Activated T-cell treated with anti-CD3 and anti-CD28 coated beads for 4 hours (primary cell): ENCODE data around the gene HES7.

ENCODE experiments used
- DNase-seq: peaks from one replicate; pipeline ENCODE4 v3.0.0-alpha.2; 2020

The HES7 gene

DNA sequence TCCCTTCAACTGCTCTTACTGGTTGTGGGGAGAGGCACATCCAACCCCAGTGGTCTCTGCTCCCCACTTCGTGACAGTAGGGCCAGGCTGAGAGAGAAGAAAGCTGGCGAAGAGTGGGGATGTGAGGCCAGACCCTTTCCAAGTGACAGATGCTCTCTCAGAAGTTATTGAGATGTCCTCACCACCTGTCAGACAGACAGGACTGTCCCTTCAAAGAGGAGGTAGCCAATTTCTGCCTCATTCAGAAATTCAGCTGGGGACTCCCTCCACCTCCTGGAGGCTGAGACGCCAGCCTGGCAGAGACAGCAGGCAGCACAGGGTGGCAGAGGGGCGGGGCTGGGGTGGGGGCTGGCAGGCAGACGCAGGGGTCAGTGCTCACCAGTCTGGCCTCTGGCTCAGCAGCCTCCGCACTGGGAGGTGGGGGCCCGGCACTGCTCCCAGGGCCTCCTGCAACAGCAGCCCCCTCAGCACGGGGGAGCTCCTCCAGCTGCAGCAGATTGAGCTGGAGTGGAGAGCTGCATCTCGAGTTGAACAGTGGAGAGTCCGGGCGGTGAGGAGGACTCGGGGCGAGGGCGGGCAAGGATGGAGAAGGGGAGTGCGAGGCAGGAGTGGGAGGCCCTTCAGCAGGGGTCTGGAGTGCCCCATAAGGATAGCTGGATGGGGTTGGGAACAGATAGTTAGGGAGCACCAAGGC lies 19.1 kb upstream of the HES7 start:
- no peak for DNase-seq

DNA sequence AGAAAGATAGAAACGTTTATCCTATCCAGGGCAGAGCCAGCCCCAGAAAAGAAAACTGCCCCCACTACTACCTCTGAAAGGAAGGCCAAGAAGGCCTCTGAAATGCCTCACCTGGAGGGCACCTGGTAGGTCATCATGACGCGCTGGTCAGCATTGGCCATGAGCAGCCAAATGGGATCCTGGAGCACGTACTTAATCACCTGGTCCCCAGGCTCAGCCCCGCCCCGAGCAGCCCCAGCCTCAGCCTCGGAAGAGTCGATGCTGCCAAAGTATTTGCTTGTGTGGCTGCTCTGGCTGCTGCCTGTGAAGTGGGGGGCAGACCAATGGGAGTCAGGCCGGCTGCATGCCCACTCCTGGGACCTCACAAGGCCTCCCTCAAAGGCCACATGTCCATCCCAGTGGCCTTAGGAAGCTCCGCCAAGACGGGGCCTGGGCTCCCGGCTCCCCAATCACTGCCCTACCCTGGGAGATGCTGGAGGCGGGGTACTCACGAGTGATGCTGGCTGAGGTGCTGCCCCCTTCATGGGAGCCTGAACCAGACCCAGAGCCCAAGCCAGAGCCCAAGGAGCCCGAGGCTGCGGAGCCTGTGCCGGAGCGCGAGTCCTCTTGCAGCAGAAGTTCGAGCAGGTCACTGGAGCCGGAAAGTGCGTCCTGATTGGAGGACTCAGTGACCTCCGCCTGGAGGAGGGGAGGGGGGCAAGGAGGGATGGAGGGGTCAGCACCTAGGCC lies 18.4 kb upstream of the HES7 start:
- no peak for DNase-seq

GRCh38 chr17:8141741-8142140 lies 17.8 kb upstream of the HES7 start:
- no peak for DNase-seq

- no peak for DNase-seq
Measured at GRCh38 chr17:8141045-8141444, 17.1 kb upstream of the HES7 start.

DNA sequence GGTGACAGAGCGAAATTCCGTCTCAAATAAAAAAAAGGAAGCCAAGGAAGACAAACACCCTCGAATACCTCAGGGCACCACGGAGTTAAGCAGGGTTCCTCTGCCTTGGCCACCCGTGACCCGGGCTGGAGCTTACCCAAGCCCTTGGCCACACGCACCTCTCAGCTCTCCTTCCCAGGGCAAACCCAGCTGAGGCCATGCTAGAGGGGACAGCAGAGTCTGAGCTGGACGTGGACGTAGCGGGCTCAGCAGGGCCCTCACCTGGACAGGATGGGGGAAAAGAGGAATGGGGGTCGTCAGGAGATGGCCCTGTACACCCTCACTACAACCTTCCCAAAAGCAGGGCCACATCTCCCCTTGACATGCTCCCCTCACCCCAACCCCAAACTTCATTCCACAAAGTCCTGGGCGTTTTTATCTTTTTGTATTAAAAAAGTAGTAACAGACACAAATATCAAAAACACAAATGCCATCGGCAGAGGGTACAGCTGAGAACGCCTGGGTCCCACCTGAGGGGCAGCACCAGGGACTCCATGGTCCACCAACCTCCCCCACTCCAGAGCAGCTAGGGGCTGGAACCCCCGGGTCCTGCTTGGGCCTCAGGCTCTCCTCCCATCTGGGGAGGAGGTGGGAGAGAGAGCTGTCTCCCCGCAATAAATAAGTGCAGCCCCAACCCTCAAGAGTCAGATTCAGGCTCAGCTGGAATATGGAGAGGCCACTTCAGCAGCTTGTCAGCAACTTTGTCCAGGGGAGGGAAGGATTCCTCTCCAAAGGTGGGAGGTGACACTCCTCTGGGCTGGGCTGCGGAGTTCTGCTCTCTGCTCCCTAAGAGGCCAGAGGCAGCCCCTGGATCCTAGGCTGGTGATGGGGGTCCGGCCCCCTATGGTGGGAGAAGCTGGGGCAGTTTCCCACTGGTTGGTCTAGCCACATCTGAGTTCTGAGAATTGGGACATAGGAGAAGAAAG lies 16.4 kb upstream of the HES7 start:
- no peak for DNase-seq

DNA sequence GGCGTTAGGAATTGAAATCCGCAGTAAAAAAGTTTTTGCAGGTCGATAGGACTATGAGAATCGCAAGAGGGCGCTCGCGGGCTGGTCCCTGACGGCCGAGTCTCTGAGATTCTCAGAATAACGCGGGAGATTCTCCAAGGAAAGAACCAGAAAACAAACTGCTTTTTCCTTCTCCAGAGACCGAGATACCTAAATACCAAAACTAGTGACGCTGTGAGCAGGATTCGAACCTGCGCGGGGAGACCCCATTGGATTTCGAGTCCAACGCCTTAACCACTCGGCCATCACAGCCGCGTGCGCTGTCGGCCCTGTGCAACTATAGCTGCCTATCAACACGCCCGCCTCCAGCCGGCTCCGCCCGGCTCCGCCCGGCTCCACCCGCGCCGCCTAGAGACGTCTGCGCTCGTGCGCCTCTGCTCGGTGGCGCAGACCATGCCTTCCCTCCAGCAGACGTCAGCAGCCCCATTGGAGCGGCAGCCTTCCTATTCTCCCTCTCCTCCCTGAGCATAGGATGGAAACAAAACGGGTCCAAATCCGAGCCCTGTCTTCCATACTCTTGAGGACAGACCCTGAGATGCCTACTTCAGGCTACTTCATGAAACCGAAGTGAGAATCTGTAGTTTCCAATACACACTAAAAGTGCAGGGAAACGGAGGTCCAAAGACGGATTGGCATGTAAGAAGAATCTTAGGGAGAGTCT lies 14.9 kb upstream of the HES7 start:
- peak; percentile 94 for DNase-seq

DNA sequence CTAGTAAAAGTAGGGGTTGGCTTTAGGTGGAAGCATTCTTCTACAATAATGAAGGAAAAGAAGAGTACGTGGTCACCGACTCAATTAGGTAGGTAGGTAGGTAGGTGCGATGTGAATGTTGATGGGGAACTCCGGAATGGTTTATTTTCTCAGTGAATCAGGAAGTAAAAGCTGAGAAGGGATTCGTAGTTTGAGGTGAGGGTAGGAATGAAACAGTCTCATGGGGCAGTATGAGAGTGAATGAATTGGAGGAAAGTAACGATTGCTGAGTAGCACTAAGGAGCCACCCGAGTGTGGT lies 14.4 kb upstream of the HES7 start:
- DNase-seq: no peak

- no peak for DNase-seq
Measured at GRCh38 chr17:8137645-8138373, 13.9 kb upstream of the HES7 start.

- no peak for DNase-seq
Measured at GRCh38 chr17:8133941-8134340, 10.0 kb upstream of the HES7 start.

GRCh38 chr17:8133399-8133798 lies 9.5 kb upstream of the HES7 start:
- no peak for DNase-seq

- no peak for DNase-seq
Measured at GRCh38 chr17:8131844-8132441, 8.0 kb upstream of the HES7 start.

DNA sequence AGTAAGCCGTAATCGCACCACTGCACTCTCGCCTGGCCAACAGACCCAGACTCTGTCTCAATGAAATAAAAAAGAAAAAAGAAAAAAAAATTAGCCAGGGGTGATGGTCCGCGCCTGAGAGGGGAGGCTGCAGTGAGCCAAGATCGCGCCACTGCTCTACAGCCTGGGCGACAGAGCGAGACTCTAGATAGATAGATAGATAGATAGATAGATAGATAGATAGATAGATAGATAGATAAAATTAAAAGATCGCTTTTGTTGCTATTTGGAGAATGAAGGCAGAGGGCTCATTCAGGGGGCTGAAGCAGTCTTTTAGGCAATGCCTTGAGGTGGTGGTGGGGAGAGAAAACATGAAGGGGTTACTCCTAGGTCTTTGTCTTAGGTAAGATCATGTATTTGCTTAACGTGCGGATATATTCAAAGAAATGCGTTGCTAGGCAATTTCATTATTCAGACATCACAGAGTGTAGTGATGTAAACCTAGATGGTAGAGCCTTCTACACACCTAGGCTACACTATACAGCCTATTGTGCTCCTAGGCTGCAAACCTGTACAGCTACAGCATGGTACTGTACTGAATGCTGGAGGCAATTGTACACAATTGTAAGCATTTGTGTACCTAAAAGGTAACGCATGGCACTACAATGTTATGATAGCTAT lies 4.3 kb upstream of the HES7 start:
- no peak for DNase-seq

DNA sequence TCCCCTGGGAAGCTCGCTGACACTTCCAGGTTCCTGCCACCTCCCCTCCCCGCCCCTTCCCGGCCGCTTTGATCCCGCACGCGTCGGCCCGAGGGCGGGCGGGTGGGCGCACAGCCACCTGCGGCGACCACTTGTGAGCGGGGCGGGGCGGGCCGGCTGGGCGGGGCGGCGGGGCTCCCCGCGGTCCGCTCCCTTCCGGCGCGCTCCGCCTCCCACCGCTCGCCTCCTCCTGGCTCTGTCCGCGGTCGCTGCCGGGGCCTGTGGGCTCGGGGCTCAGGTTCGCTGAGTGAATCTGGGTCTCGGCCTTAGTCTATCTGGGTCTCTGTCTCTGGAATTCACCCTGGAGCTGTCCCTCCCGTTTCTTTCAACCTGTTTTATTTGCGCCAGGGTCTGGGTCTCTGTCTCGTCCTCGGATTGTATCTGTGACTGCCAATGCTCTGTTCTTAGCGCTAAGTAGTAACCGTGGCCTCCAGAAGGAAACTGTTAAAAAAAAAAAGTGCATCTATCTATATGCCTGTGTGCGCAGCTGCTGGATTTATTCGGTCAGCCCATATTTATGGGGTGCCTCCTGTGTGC lies 2.7 kb upstream of the HES7 start:
- no peak for DNase-seq

DNA sequence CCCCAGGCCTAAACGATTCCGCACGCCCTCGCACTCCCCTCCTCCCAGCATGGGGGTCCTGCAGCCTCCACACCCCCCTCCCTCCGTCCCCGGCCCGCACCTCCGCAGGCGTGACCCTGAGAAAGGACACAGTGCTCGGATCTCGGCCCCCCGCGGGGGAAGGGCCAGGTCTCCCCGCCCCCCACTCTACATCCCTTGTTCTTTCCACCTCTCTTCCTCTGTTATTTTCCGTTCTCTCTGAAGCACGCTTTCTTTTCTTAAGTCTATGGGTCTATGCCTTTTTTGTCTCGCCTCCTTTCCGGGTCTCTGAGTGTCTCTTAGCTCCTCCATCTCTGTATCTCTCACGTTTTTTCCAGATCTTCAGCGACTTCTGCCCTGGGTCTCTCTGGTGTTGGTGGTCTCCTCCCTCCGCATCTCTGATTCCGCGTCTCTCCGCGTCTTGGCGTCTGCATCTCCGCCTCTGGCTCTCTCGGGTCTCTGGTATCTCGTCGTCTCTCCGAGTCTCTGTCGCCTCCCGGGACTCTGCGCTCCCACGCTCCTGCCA lies 2.1 kb upstream of the HES7 start:
- no peak for DNase-seq

GRCh38 chr17:8125154-8125946 lies 1.4 kb upstream of the HES7 start:
- DNase-seq: peak; percentile 95

DNA sequence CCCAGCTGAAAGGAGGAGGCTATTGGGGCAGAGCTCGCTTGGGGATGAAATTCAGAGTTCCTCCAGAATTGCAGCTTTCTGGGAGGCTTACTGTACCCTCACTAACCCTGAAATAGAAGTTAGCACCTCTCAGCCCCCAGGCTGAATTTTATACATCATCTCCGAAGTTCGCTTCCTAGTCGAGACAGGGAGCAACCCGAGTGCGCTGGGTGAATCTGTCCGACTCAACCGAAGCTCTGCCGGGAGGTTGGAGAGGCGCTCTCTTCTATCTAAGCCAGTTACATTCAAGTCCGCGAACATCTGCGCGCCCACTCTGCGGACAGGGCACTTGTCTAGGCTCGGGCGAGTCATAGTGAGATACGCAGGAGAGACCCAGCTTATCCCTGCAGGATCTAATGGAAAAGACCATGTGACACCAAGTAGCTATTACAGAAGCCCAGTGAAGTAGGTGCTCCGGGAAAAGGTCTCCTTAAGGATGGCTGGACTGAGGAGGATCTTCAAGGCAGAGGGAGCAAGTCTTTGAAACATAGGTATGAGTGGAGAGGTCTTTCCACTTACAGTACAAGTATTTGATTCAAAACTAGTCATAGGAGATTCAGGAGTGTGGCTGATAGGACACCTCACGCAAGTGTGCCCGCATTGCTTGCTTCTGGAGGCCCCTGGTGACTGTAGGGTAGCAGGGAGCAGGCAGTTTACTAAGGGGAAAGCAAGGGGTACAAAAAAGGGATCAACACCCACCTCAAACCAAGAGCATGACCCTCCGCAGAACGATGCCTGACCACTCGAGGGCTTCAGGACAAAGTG lies 646 bp upstream of the HES7 start:
- DNase-seq: no peak

GRCh38 chr17:8122924-8123694 lies 797 bp downstream of the HES7 start:
- no peak for DNase-seq

GRCh38 chr17:8122422-8122923 lies 1.4 kb downstream of the HES7 start:
- DNase-seq: no peak
